Right ventricle myocardium inferior (tissue), 1 donor: ENCODE measurements around the gene ALKBH5. TPM values are rescaled to one million over a fixed set of nuclear protein-coding genes. Genes with fewer than 3 reads are reported as not detected.

Experiments
- ATAC-seq: fragments of 200-7000 bp; cut with Tn5 transposase; one replicate; pipeline ENCODE4 v1.9.1; 2020; ENCODE audit warnings: mild to moderate bottlenecking, moderate library complexity
- DNase-seq: peaks from one replicate; pipeline ENCODE4 v3.0.0; 2021; ENCODE audit errors: missing footprints
- intact Hi-C: fragments of 100-400 bp; cut with DNase I; formaldehyde crosslinking; loops from one replicate; pipeline ENCODE4 v1.11.0; 2022
- total RNA-seq: library from RNA; stranded (reverse); fragmentation: NEBNext Ultra II Directional; extraction: Animal tissue kit (Norgen Biotek cat#: 25700); gene quantifications from one replicate; pipeline ENCODE4 v1.2.1, GENCODE V29; 2021
- donor health status: DM: no; HTN: yes; CAD: no; lungs with severe emphysema.

The ALKBH5 gene
- total RNA-seq, 1 donor from 2014 or later = 183 TPM

- intact Hi-C loops = loop anchor here (5.0 kb wide), 2 partner anchors 36 to 39 kb away; no protein-coding TSS in a partner anchor
- ATAC-seq (no peak), DNase-seq (no peak)
Measured at GRCh38 chr17:18181358-18181757, 2.3 kb upstream of the ALKBH5 start.

GRCh38 chr17:18182110-18182977 lies 1.3 kb upstream of the ALKBH5 start:
- ATAC-seq = peak; percentile 16

GRCh38 chr17:18182978-18183333 lies 672 bp upstream of the ALKBH5 start:
- peak; percentile 57 for ATAC-seq
- peak; percentile 94 for DNase-seq
- intact Hi-C loops = loop anchor here (1.0 to 5.0 kb wide), 3 partner anchors 34 to 96 kb away; partner anchors contain the start of gene DRG2

More at GRCh38 chr17:18182110-18182977, 1.3 kb upstream of the ALKBH5 start:
- DNase-seq = no peak
- intact Hi-C loops = loop anchor here (5.0 kb wide), 2 partner anchors 35 to 40 kb away; no protein-coding TSS in a partner anchor

- peak; percentile 1 for ATAC-seq
- intact Hi-C loops = loop anchor here (5.0 kb wide), 2 partner anchors 33 to 42 kb away; no protein-coding TSS in a partner anchor
- peak; percentile 82 for DNase-seq
Measured at GRCh38 chr17:18184143-18185031, 759 bp downstream of the ALKBH5 start.

- intact Hi-C loops = no loop called here
- DNase-seq = no peak
Measured at GRCh38 chr17:18185391-18185790, 1.8 kb downstream of the ALKBH5 start.

GRCh38 chr17:18185832-18186626 lies 2.4 kb downstream of the ALKBH5 start:
- intact Hi-C loops = no loop called here
- no peak for ATAC-seq
- DNase-seq = no peak

More at GRCh38 chr17:18185391-18185790, 1.8 kb downstream of the ALKBH5 start:
- no peak for ATAC-seq

- DNase-seq (no peak), ATAC-seq (no peak)
- intact Hi-C loops = no loop called here
Measured at GRCh38 chr17:18186627-18186982, 3.0 kb downstream of the ALKBH5 start.

GRCh38 chr17:18187226-18187625 lies 3.6 kb downstream of the ALKBH5 start:
- DNase-seq (no peak), ATAC-seq (no peak)
- intact Hi-C loops = no loop called here

- ATAC-seq = no peak
- DNase-seq = no peak
- intact Hi-C loops = no loop called here
Measured at GRCh38 chr17:18187821-18188761, 4.5 kb downstream of the ALKBH5 start.

GRCh38 chr17:18190628-18191235 lies 7.1 kb downstream of the ALKBH5 start:
- ATAC-seq = no peak
- DNase-seq = no peak
- intact Hi-C loops = no loop called here

- DNase-seq = no peak
- ATAC-seq = no peak
- intact Hi-C loops = no loop called here
Measured at GRCh38 chr17:18191236-18191667, 7.6 kb downstream of the ALKBH5 start.

GRCh38 chr17:18191967-18192366 lies 8.3 kb downstream of the ALKBH5 start:
- no peak for DNase-seq
- peak; percentile 24 for ATAC-seq
- intact Hi-C loops = no loop called here

- ATAC-seq (no peak), DNase-seq (no peak)
- intact Hi-C loops = no loop called here
Measured at GRCh38 chr17:18194394-18194793, 10.8 kb downstream of the ALKBH5 start.

GRCh38 chr17:18194804-18195203 lies 11.2 kb downstream of the ALKBH5 start:
- DNase-seq (no peak), ATAC-seq (no peak)
- intact Hi-C loops = no loop called here

- ATAC-seq = no peak
- no peak for DNase-seq
- intact Hi-C loops = no loop called here
Measured at GRCh38 chr17:18195246-18195645, 11.6 kb downstream of the ALKBH5 start.

GRCh38 chr17:18197535-18198194 lies 14.0 kb downstream of the ALKBH5 start:
- ATAC-seq = no peak
- intact Hi-C loops = no loop called here
- no peak for DNase-seq

GRCh38 chr17:18198530-18198929 lies 14.9 kb downstream of the ALKBH5 start:
- intact Hi-C loops = no loop called here
- ATAC-seq = peak; percentile 20

More at GRCh38 chr17:18198530-18198929, 14.9 kb downstream of the ALKBH5 start:
- no peak for DNase-seq
